Natural killer cell (primary cell): Measurements from ENCODE around the gene PI4K2A. TPM values are rescaled to one million over a fixed set of nuclear protein-coding genes. Genes with fewer than 3 reads are reported as not detected.

ENCODE experiments used
- ATAC-seq, 3 donors: fragments of 150-1000 bp in 2 of 3; fragments of 200-7000 bp in 1 of 3; cut with Tn5 transposase; 1 replicate in 1 of 3; 2 replicates in 2 of 3; pipeline ENCODE4 v1.10.0; 2021; ENCODE audit warnings: mild to moderate bottlenecking in 2 of 3, moderate library complexity in 2 of 3
- DNase-seq, 2 donors: peaks; one replicate each; pipeline versions ENCODE4 v3.0.0 to v3.0.0-alpha.2; 2013 to 2021; ENCODE audit warnings: mixed read lengths in 1 of 2
- H3K27ac ChIP-seq: one replicate; pipeline ENCODE4 v1.5.1; 2013; ENCODE audit warnings: mild to moderate bottlenecking, low read length
- H3K27me3 ChIP-seq: one replicate; pipeline ENCODE4 v1.6.1; 2013; ENCODE audit warnings: low read length; ENCODE audit not compliant: control insufficient read depth, insufficient read depth
- H3K36me3 ChIP-seq: one replicate; pipeline ENCODE4 v1.6.1; 2013; ENCODE audit warnings: low read length; ENCODE audit not compliant: control insufficient read depth, insufficient read depth
- H3K4me1 ChIP-seq: one replicate; pipeline ENCODE4 v1.6.1; 2013; ENCODE audit warnings: low read length; ENCODE audit not compliant: control insufficient read depth, insufficient read depth
- H3K4me3 ChIP-seq: one replicate; pipeline ENCODE4 v1.5.1; 2013; ENCODE audit warnings: low read length
- H3K9me3 ChIP-seq: one replicate; pipeline ENCODE4 v1.6.1; 2013; ENCODE audit warnings: low read length; ENCODE audit not compliant: control insufficient read depth, insufficient read depth
- H3K27ac Mint-ChIP-seq, 2 donors: one replicate each; pipeline ENCODE4 v1.8.0; 2022; ENCODE audit warnings: mild to moderate bottlenecking in 2 of 2, mixed read lengths in 2 of 2, moderate library complexity in 1 of 2
- H3K27me3 Mint-ChIP-seq, 2 donors: one replicate each; pipeline ENCODE4 v1.8.0; 2022; ENCODE audit warnings: low read depth in 2 of 2, mixed read lengths in 2 of 2
- H3K36me3 Mint-ChIP-seq: one replicate; pipeline ENCODE4 v1.8.0; 2022; ENCODE audit warnings: mixed read lengths
- H3K4me1 Mint-ChIP-seq, 2 donors: one replicate each; pipeline ENCODE4 v1.8.0; 2022; ENCODE audit warnings: mixed read lengths in 2 of 2
- H3K4me3 Mint-ChIP-seq: one replicate; pipeline ENCODE4 v1.8.0; 2022; ENCODE audit warnings: mild to moderate bottlenecking, moderate library complexity, mixed read lengths
- H3K9me3 Mint-ChIP-seq, 2 donors: one replicate each; pipeline ENCODE4 v1.8.0; 2022; ENCODE audit warnings: mixed read lengths in 2 of 2
- CTCF ChIP-seq: fragments of 200-600 bp; IDR thresholded peaks from one replicate; pipeline ENCODE4 v1.8.0; 2022; ENCODE audit warnings: antibody characterized with exemption
- WGBS: methylation state at CpG from one replicate; pipeline ENCODE4 v1.1.7; 2013; ENCODE audit warnings: missing lambda C conversion rate; ENCODE audit not compliant: insufficient coverage; 5-methylcytosine and 5-hydroxymethylcytosine counted together
- intact Hi-C: fragments of 100-400 bp; cut with micrococcal nuclease; formaldehyde crosslinking; loops from one replicate; pipeline ENCODE4 v1.14.2; 2022
- total RNA-seq, 4 donors: library from RNA; stranded (reverse); fragments of 120-200 nt in 1 of 4; gene quantifications; one replicate each; pipeline versions ENCODE4 v1.2.3 to v1.2.4, GENCODE V29; 2013 to 2022

Gene PI4K2A
- total RNA-seq, 3 donors from 2014 or later (not counting 1 experiment from before 2014, with no cell fraction given): 41.3 to 66.1 (median 60.0) TPM

DNA sequence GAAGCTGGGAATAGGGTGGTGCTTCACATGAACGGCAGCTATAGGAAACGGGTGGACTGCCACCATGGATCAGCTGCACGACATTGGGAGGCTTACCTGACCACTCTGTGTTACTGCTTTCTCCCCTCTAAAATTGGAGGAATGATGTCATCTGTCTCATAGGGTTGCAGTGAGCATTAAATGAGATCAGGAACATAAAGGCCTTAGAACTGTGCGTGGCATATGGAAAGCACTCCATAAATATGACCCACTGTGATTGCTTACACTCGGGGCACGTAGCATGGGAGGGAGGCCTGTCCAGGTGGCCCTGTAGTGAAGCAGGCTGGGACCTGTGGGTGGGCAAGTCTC is 41.2 kb upstream of the PI4K2A start:
- H3K4me3 ChIP-seq: no peak overlapping the region
- TF ChIP-seq CTCF: no peak
- H3K9me3 ChIP-seq: no peaks in the 10 kb centered on the region
- no peaks in the 10 kb centered on the region for H3K36me3 ChIP-seq
- H3K4me1 ChIP-seq: no peaks in the 10 kb centered on the region
- Mint-ChIP-seq H3K27ac (no peak overlapping the region), H3K27me3 (peaks cover 0 to 2% of the 10 kb centered on the region in 2 donors), H3K4me3 (no peak overlapping the region), H3K9me3 (no peaks in the 10 kb centered on the region), H3K36me3 (no peaks in the 10 kb centered on the region), H3K4me1 (no peaks in the 10 kb centered on the region)
- no peak for DNase-seq
- no peak for ATAC-seq
- intact Hi-C loops: no loop called here
- WGBS: 93% methylated on average over 6 of the region's 6 CpGs
- H3K27me3 ChIP-seq: no peaks in the 10 kb centered on the region
- no peak overlapping the region for H3K27ac ChIP-seq

DNA sequence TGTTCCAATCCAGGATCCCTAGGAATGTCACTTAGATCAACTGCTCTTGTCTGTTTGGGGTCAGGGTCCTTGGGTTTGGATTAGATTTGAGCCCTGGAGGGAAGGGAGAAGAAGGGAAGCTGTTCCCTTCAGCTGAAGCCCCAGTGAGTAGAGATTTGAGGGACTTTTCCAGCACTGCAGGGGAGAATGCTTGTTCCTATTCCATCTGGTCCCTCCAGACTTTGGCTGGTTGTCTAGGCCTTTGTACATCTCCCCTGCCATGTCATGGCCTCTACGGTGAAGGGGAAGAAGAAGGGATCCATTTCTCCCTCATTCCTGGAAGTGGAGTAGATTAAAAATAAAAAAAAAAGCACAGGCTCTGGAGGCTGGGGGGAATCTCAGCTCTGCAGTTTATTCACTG is 39.9 kb upstream of the PI4K2A start:
- no peak overlapping the region for H3K27ac ChIP-seq
- no peak overlapping the region for H3K4me3 ChIP-seq
- TF ChIP-seq CTCF: no peak
- Mint-ChIP-seq H3K9me3 (no peaks in the 10 kb centered on the region), H3K27me3 (peaks cover 0 to 2% of the 10 kb centered on the region in 2 donors), H3K27ac (no peak overlapping the region), H3K4me3 (no peak overlapping the region), H3K36me3 (no peaks in the 10 kb centered on the region), H3K4me1 (no peaks in the 10 kb centered on the region)
- 100% methylated on average over 1 of the region's 1 CpG for WGBS
- H3K9me3 ChIP-seq: no peaks in the 10 kb centered on the region
- no peaks in the 10 kb centered on the region for H3K36me3 ChIP-seq
- no peaks in the 10 kb centered on the region for H3K27me3 ChIP-seq
- H3K4me1 ChIP-seq: no peaks in the 10 kb centered on the region
- intact Hi-C loops: no loop called here
- no peak for ATAC-seq
- DNase-seq: no peak

DNA sequence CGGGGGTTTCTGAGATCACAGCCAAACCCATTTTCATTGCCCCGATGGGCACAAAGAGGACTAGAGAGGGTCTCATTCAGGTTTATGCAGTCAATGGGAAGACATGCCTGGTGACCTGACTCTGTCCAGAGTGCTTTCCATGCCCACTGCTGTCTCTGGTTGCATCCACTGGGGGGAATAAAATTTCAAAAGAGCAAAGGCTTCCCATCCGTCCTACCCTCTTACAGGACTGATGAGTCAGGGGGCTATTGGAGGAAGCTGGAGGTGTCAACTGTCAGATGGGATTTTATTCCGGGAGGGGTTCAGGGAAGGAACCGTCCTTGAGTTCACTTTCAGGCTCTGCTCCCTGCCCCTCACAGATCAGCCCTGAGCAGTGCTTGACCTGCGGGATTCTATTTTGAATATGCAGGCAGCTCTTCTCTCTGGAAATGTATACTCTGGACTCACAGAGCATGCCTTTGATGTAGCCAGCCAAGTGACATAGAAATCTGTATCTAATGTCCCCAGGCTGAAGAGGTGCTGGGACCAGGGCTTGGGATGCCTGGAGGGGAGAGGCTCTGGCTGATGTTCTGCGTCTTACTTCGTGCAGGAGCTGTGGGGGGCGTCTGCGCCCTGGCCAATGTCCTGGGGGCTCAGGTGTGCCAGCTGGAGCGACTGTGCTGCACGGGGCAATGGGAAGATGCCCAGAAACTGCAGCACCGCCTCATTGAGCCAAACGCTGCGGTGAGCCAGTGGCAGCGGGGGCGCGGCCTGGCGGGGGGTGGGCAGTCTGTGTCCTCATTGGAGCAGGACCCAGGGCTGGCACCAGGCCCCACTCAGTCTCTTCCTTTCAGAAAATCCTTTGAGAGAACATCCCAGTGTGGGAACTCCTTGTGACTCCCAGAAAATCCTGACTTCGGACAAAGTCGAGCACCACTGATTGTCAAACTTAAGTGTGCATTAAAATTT is 38.9 kb upstream of the PI4K2A start:
- ATAC-seq: no peak
- intact Hi-C loops: no loop called here
- no peak for TF ChIP-seq CTCF

More for the DNA sequence above, 38.9 kb upstream of the PI4K2A start:
- no peak overlapping the region for H3K27ac Mint-ChIP-seq
- no peaks in the 10 kb centered on the region for H3K4me1 ChIP-seq
- no peaks in the 10 kb centered on the region for H3K27me3 ChIP-seq
- no peaks in the 10 kb centered on the region for H3K36me3 Mint-ChIP-seq
- 90% methylated on average over 20 of the region's 21 CpGs for WGBS
- no peaks in the 10 kb centered on the region for H3K36me3 ChIP-seq
- H3K4me3 Mint-ChIP-seq: no peak overlapping the region
- H3K4me3 ChIP-seq: no peak overlapping the region
- no peak overlapping the region for H3K27ac ChIP-seq
- no peaks in the 10 kb centered on the region for H3K9me3 ChIP-seq
- no peaks in the 10 kb centered on the region for H3K4me1 Mint-ChIP-seq
- no peaks in the 10 kb centered on the region for H3K9me3 Mint-ChIP-seq
- H3K27me3 Mint-ChIP-seq: no peaks in the 10 kb centered on the region
- no peak for DNase-seq
